Ovary (tissue), 9 donors: Measurements from ENCODE around the gene PCDH20. TPM values are rescaled to one million over a fixed set of nuclear protein-coding genes. Genes with fewer than 3 reads are reported as not detected.

ENCODE experiments used
- DNase-seq, 5 donors: peaks; one replicate each; pipeline ENCODE4 v3.0.0-alpha.2; 2019 to 2020
- H3K27ac ChIP-seq, 2 donors: fragments of 200-600 bp; one replicate each; pipeline versions ENCODE4 v1.5.1 to v1.8.0; 2019 to 2022
- H3K27me3 ChIP-seq: fragments of 200-600 bp; one replicate; pipeline ENCODE4 v1.8.0; 2022
- H3K36me3 ChIP-seq: fragments of 200-600 bp; sonication (generic); one replicate; pipeline ENCODE4 v1.5.1; 2019
- H3K4me1 ChIP-seq: one replicate; pipeline ENCODE4 v1.8.1; 2013; ENCODE audit warnings: mild to moderate bottlenecking, moderate library complexity; ENCODE audit not compliant: insufficient read depth
- H3K4me3 ChIP-seq: fragments of 200-600 bp; sonication (generic); one replicate; pipeline ENCODE4 v1.5.1; 2017
- H3K9me3 ChIP-seq, 2 donors: fragments of 200-600 bp in 1 of 2; sonication (generic) in 1 of 2; one replicate each; pipeline versions ENCODE4 v1.5.1 to v1.8.1; 2013 to 2019; ENCODE audit warnings: mild to moderate bottlenecking in 1 of 2, moderate library complexity in 1 of 2
- CTCF ChIP-seq, 3 donors: fragments of 450-650 bp in 2 of 3; fragments of 200-600 bp in 1 of 3; IDR thresholded peaks; one replicate each; pipeline versions ENCODE4 v1.5.1 to v1.8.0; 2016 to 2022; ENCODE audit warnings: antibody characterized with exemption in 3 of 3, mild to moderate bottlenecking in 1 of 3
- EP300 ChIP-seq: sonication (generic); formaldehyde crosslinking; IDR thresholded peaks from one replicate; pipeline ENCODE4 v1.6.1; 2017; ENCODE audit warnings: antibody characterized with exemption
- POLR2A ChIP-seq: fragments of 450-650 bp; IDR thresholded peaks from one replicate; pipeline ENCODE4 v1.6.1; 2017; ENCODE audit warnings: antibody characterized with exemption, mild to moderate bottlenecking, moderate library complexity
- WGBS, 3 donors: extraction: QIAGEN DNeasy Blood & Tissue Kit in 1 of 3; methylation state at CpG; one replicate each; pipeline versions ENCODE4 v1.1.5 to v1.1.7; 2013 to 2017; 5-methylcytosine and 5-hydroxymethylcytosine counted together
- intact Hi-C, 4 donors: fragments of 100-400 bp; cut with DNase I; formaldehyde crosslinking; loops; one replicate each; pipeline versions ENCODE4 v1.11.0 to v1.15.1; 2022 to 2023
- polyA plus RNA-seq, 2 donors: library from polyadenylated mRNA; stranded (reverse); fragments of 200-250 nt in 1 of 2; fragments of 350-450 nt in 1 of 2; fragmentation: Illumina TruSeq in 1 of 2; extraction: RNeasy Lipid Tissue Mini Kit (QIAGEN cat#74804) in 1 of 2; gene quantifications; one replicate each; pipeline ENCODE4 v1.2.3, GENCODE V29; 2013 to 2014
- total RNA-seq, 7 donors: library from RNA; depleted of rRNA in 2 of 7; stranded (reverse); fragments of >200 nt in 2 of 7; fragmentation: NEBNext Ultra II Directional in 3 of 7; extraction: Animal tissue kit (Norgen Biotek cat#: 25700) in 3 of 7; gene quantifications; one replicate each; pipeline versions ENCODE4 v1.1.0 to v1.2.4, GENCODE V29; 2016 to 2023
- donor health status: DM: no; HTN: no; CAD: no; lungs with moderate emphysema.
- donor health status: DM: no; HTN: no; CAD: no.
- donor health status: Bipolar disorder and iron deficiency.
- donor health status: DM: yes; HTN: yes; CAD: no.
- donor health status: DM: no; HTN: no; CAD: no.
- donor health status: DM: yes; HTN: yes; CAD: no.

PCDH20 gene
- total and polyA plus RNA-seq, 9 donors = under 0.01 to 3.3 (median 0.57) TPM; not detected in 2

DNA sequence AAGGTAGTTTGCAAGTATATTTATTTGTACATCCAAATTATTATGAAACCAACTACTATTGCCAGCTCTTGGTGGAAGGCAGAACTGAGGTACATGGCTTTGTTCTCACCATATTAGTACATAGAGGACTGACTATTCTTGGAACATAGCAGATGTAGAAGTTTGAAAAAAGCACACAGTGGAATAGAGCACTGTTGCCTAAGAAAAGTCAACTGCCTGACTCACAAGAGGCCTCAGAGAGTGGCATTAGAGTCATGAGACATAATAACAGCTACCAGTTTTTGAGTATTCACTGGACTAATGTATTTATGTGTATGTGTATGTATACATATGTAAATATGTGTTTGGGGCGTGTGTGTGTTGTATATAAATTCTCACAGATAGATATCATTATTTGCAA, 8.3 kb upstream of the PCDH20 start:
- Histone ChIP-seq H3K4me1 (no peaks in the 10 kb centered on the region), H3K9me3 (no peaks in the 10 kb centered on the region), H3K36me3 (no peaks in the 10 kb centered on the region), H3K4me3 (no peak overlapping the region), H3K27me3 (no peaks in the 10 kb centered on the region), H3K27ac (no peak overlapping the region)
- DNase-seq = no peak
- no peak for TF ChIP-seq POLR2A
- TF ChIP-seq EP300 = no peak
- no peak for TF ChIP-seq CTCF (IDR thresholded peaks at IDR 0.05)
- intact Hi-C loops = no loop called here
- WGBS, 3 donors = 70 to 90% (median 83%) methylated on average over 1 of the region's 1 CpG

DNA sequence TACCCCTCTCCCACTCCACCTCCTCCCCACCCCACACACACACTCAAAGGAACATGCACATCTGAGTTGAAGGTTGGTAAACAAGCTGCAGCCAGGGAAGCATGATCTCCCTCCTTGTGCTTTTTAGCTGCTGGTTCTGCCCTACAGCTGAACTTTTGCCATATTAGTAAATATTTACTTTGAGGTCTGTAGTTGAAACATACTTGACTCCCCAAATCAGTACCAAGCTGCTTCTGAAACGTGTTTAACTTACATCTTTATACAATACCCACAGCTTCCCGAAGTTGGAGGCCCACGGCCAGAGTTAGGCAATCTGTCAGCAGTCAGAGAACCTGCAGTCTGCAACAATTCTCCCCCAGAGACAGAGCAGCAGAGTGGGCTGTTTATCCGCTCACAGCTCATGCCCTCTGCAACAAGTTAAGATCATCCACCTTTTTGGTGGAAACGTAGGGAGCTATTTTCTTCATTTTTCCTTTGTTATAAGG, 1.5 kb upstream of the PCDH20 start:
- H3K27ac ChIP-seq = no peak overlapping the region
- intact Hi-C loops = no loop called here
- H3K4me1 ChIP-seq = no peaks in the 10 kb centered on the region
- H3K9me3 ChIP-seq = no peaks in the 10 kb centered on the region
- no peak overlapping the region for H3K4me3 ChIP-seq
- no peak for TF ChIP-seq POLR2A
- TF ChIP-seq CTCF (IDR thresholded peaks at IDR 0.05) = no peak
- TF ChIP-seq EP300 = no peak
- WGBS, 3 donors = 23 to 38% (median 23%) methylated on average over 5 of the region's 5 CpGs
- no peak for DNase-seq
- no peaks in the 10 kb centered on the region for H3K27me3 ChIP-seq
- no peaks in the 10 kb centered on the region for H3K36me3 ChIP-seq

DNA sequence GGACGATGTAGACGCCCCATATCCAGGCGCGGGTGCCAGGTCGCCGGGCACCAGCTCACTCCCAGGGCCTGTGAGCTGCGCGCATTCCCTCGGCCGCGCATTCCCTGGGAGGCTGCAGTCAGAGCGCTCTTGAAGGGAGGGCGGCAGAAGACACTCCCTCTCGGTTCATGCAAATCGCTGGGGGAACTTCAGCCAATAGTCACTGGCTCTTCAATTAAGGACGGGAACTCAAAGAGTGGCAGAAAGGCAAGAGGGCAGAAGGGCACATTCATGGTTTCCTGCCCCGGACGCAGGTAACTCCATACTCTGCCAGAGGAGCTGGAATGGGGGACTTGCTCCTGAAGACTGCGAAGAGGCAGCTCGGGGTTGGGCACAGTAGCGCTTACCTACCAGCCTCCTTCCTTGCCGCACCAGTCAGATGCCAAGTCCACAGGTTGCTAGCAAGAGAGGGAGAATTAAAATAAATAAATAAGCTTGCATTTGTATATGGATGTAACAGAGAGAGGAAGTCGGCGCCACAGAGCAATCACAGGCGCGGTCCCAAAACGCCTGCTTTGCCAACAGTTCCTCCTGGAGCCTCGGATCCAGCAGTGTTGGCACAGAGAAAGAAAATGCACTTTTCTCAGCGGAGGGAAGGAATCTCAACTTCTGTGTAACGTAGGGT, 459 bp downstream of the PCDH20 start:
- Histone ChIP-seq H3K9me3 (no peaks in the 10 kb centered on the region), H3K4me1 (no peaks in the 10 kb centered on the region), H3K36me3 (no peaks in the 10 kb centered on the region), H3K27me3 (no peaks in the 10 kb centered on the region), H3K4me3 (peak overlapping the region; percentile 21), H3K27ac (no peak overlapping the region)
- intact Hi-C loops = no loop called here
- no peak for TF ChIP-seq CTCF (IDR thresholded peaks at IDR 0.05)
- no peak for TF ChIP-seq POLR2A
- TF ChIP-seq EP300 = no peak
- no peak for DNase-seq
- WGBS, 3 donors = 2 to 8% (median 5%) methylated on average over 30 of the region's 30 CpGs

- Histone ChIP-seq H3K4me1 (no peaks in the 10 kb centered on the region), H3K9me3 (no peaks in the 10 kb centered on the region), H3K4me3 (peak overlapping the region; percentile 21), H3K36me3 (no peaks in the 10 kb centered on the region), H3K27ac (no peak overlapping the region), H3K27me3 (no peaks in the 10 kb centered on the region)
- no peak for DNase-seq
- TF ChIP-seq POLR2A (no peak), CTCF (IDR thresholded peaks at IDR 0.05) (no peak), EP300 (no peak)
- intact Hi-C loops = no loop called here
- 0% methylated on average over 16 of the region's 16 CpGs for WGBS, 3 donors
Observed at GRCh38 chr13:61414686-61415057, 977 bp downstream of the PCDH20 start.
